SU-DHL-6 (cell line): ENCODE data around the gene LDAH.
"Not testable (repeated sequence)": the region's sequence is repeated elsewhere in the genome, so short reads cannot be mapped to it uniquely, and the experiment has no call there.

Experiments used
- H2AFZ ChIP-seq: fragments of 200-600 bp; sonication (generic); 2 replicates; pipeline ENCODE4 v1.6.1; 2014; ENCODE audit warnings: low read depth, mild to moderate bottlenecking, moderate library complexity, mixed read lengths, antibody characterized with exemption, low read length; ENCODE audit not compliant: severe bottlenecking
- H3F3A ChIP-seq: fragments of 200-600 bp; shearing (Covaris generic); 2 replicates; pipeline ENCODE4 v1.6.0; 2016; ENCODE audit warnings: antibody characterized with exemption, mild to moderate bottlenecking; ENCODE audit not compliant: insufficient read depth
- H3K27ac ChIP-seq: fragments of 200-600 bp; sonication (generic); 2 replicates; pipeline ENCODE4 v1.5.1; 2016; ENCODE audit warnings: low read depth, mild to moderate bottlenecking, low read length, moderate library complexity, mixed read lengths
- H3K27me3 ChIP-seq: fragments of 200-600 bp; sonication (generic), shearing (Covaris generic); 2 replicates; pipeline ENCODE4 v1.6.0; 2014; ENCODE audit warnings: mild to moderate bottlenecking, low read length
- H3K36me3 ChIP-seq: fragments of 200-600 bp; sonication (generic); 2 replicates; pipeline ENCODE4 v1.6.1; 2014; ENCODE audit warnings: mild to moderate bottlenecking, low read length, mixed read lengths
- H3K4me2 ChIP-seq: fragments of 300-600, 200-600 bp; shearing (Covaris generic), sonication (generic); 2 replicates; pipeline ENCODE4 v1.6.0; 2014; ENCODE audit warnings: low read length, low read depth, mild to moderate bottlenecking; ENCODE audit not compliant: poor library complexity, severe bottlenecking
- H3K4me3 ChIP-seq: fragments of 200-600 bp; sonication (generic); 2 replicates; pipeline ENCODE4 v1.5.1; 2014; ENCODE audit warnings: antibody characterized with exemption, low read length, mild to moderate bottlenecking, mixed read lengths; ENCODE audit not compliant: insufficient read depth, poor library complexity, severe bottlenecking
- H3K79me2 ChIP-seq: fragments of 200-600 bp; sonication (generic); 2 replicates; pipeline ENCODE4 v1.6.1; 2014; ENCODE audit warnings: mild to moderate bottlenecking, low read length, moderate library complexity; ENCODE audit not compliant: insufficient read depth
- H3K9ac ChIP-seq: fragments of 200-600 bp; sonication (generic); 2 replicates; pipeline ENCODE4 v1.7.0; 2014; ENCODE audit warnings: mild to moderate bottlenecking, low read length
- H3K9me2 ChIP-seq: fragments of 200-600 bp; sonication (generic); replicated peaks from 2 replicates; pipeline ENCODE4 v1.6.1; 2014; ENCODE audit warnings: low read length; ENCODE audit not compliant: insufficient read depth
- H3K9me3 ChIP-seq: fragments of 200-600 bp; sonication (generic); 2 replicates; pipeline ENCODE4 v1.6.1; 2014; ENCODE audit warnings: low read length, mixed read lengths; ENCODE audit not compliant: insufficient read depth
- H4K20me1 ChIP-seq: fragments of 200-600 bp; sonication (generic); 2 replicates; pipeline ENCODE4 v1.6.1; 2014; ENCODE audit warnings: low read depth, mild to moderate bottlenecking, antibody characterized with exemption, low read length, moderate library complexity, mixed read lengths
- EZH2phosphoT487 ChIP-seq: fragments of 200-600 bp; sonication (generic), shearing (Covaris generic); conservative IDR thresholded peaks from 2 replicates; pipeline ENCODE4 v1.6.1; 2018; ENCODE audit warnings: mild to moderate bottlenecking, antibody characterized with exemption, low read length, moderate library complexity, mixed read lengths
- TF ChIP-seq, protein P1 (sequence below): fragments of 200-600 bp; sonication (generic); IDR thresholded peaks from one replicate; pipeline ENCODE4 v1.5.1; 2017; ENCODE audit warnings: antibody characterized with exemption, mild to moderate bottlenecking, low read length, moderate library complexity; ENCODE audit not compliant: insufficient read depth, poor library complexity, severe bottlenecking

Gene LDAH

DNA sequence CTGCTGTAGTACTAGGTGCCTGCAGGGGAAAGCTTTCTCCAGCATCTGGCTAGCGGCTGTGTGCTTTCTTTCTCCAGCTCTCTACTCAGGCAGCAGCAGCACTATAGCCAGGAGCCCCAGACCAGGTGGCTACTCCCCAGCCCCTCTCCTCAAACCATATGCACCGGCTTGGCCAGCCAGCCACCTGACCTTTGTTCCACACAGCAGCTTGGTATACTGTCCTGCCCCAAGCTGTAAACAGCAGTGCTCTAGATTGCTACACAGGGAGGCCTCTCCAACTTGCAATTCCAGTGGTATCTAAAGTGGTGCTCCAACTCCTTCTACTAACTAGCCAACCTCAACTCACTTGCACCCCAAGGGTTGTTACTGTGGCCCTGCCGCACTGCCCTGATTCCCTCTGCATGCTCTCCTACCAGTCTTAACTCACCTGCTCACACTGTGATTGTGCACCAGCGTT lies 19.6 kb downstream of the LDAH start:
- no peaks in the 10 kb centered on the region for H3K9me2 ChIP-seq
- H3K9me3 ChIP-seq = no peaks in the 10 kb centered on the region
- H3K4me2 ChIP-seq = no peak overlapping the region
- peaks cover 63% of the 10 kb centered on the region for H3K79me2 ChIP-seq
- H2AFZ ChIP-seq = no peak overlapping the region
- H3F3A ChIP-seq = peaks cover 7% of the 10 kb centered on the region; the same call in 1 of the 2 replicates
- H3K9ac ChIP-seq = no peak overlapping the region
- H3K27ac ChIP-seq = no peak overlapping the region
- H3K27me3 ChIP-seq = no peaks in the 10 kb centered on the region
- H3K4me3 ChIP-seq = no peak overlapping the region
- H4K20me1 ChIP-seq = peaks cover 13% of the 10 kb centered on the region; the same call in 1 of the 2 replicates
- no peaks in the 10 kb centered on the region; the same call in 1 of the 2 replicates for H3K36me3 ChIP-seq
- no peak for TF ChIP-seq EZH2phosphoT487
- TF ChIP-seq, protein P1, sequence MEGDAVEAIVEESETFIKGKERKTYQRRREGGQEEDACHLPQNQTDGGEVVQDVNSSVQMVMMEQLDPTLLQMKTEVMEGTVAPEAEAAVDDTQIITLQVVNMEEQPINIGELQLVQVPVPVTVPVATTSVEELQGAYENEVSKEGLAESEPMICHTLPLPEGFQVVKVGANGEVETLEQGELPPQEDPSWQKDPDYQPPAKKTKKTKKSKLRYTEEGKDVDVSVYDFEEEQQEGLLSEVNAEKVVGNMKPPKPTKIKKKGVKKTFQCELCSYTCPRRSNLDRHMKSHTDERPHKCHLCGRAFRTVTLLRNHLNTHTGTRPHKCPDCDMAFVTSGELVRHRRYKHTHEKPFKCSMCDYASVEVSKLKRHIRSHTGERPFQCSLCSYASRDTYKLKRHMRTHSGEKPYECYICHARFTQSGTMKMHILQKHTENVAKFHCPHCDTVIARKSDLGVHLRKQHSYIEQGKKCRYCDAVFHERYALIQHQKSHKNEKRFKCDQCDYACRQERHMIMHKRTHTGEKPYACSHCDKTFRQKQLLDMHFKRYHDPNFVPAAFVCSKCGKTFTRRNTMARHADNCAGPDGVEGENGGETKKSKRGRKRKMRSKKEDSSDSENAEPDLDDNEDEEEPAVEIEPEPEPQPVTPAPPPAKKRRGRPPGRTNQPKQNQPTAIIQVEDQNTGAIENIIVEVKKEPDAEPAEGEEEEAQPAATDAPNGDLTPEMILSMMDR = no peak

DNA sequence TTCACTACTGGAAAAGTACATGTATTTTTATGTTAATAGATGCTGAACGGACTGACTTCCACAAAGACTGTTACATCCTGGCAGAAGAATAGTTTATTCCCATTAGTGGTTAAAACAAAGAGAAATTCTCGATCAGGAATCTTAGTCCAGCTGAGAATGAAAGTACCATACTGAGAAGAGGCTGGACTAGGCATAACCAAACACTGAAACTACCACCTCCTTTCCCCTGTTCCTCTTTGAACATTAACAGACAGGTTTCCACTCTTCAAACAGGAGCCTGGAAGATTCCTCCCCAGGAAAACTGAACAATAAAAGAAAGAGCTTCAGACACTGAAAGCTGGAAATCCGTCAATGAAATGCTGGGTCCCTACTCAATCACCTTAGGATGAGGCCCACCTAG lies 25.8 kb downstream of the LDAH start:
- Histone ChIP-seq H3K9ac (no peak overlapping the region), H3F3A (no peaks in the 10 kb centered on the region), H3K4me2 (no peak overlapping the region), H4K20me1 (no peaks in the 10 kb centered on the region), H3K9me3 (peaks cover 12% of the 10 kb centered on the region), H3K4me3 (no peak overlapping the region), H3K27ac (no peak overlapping the region), H3K9me2 (no peaks in the 10 kb centered on the region), H3K27me3 (no peaks in the 10 kb centered on the region), H2AFZ (no peak overlapping the region), H3K36me3 (peaks cover 24% of the 10 kb centered on the region), H3K79me2 (peaks cover 48% of the 10 kb centered on the region)
- TF ChIP-seq, protein P1 = no peak
- TF ChIP-seq EZH2phosphoT487 = no peak

DNA sequence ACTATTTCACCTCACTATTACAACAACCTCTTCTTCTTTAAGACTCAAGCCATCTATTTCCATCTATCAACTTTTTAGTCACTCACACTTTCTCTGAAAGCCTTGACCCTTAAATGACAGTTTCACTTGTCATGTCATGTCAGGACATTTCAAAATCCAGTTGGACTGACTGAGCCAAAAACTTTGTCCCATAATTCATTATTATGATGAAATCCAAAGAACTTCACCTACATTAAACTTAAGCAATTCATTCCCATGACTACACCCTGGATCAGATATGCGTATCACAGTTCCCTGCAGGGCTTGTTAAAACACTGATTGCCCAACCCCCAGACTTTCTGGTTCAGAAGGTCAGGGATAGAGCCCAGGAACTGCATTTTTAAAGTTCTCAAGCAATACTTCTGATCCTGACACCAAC lies 26.5 kb downstream of the LDAH start:
- Histone ChIP-seq H3K27me3 (no peaks in the 10 kb centered on the region), H2AFZ (no peak overlapping the region), H3K9ac (no peak overlapping the region), H3K36me3 (peaks cover 24% of the 10 kb centered on the region), H3K4me3 (no peak overlapping the region), H3K79me2 (peaks cover 46% of the 10 kb centered on the region), H3K4me2 (no peak overlapping the region), H3K9me2 (no peaks in the 10 kb centered on the region), H3F3A (no peaks in the 10 kb centered on the region), H3K27ac (no peak overlapping the region), H3K9me3 (peaks cover 12% of the 10 kb centered on the region), H4K20me1 (no peaks in the 10 kb centered on the region)
- TF ChIP-seq, protein P1 = no peak
- no peak for TF ChIP-seq EZH2phosphoT487

DNA sequence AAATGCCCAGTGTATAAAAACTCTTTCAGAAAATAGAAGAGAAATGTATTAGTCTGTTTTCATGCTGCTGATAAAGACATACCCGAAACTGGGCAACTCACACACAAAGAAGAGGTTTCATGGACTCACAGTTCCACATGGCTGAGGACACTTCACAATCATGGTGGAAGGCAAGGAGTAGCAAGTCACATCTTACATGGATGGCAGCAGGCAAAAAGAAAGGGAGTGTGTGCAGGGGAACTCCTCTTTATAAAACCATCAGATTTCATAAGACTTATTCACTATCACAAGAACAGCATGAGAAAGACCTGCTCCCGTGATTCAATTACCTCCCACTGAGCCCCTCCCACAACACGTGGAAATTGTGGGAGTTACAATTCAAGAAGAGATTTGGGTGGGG lies 29.0 kb downstream of the LDAH start:
- H3K79me2 ChIP-seq = peaks cover 47% of the 10 kb centered on the region
- H3F3A ChIP-seq, H4K20me1 ChIP-seq, H3K9ac ChIP-seq, H3K4me3 ChIP-seq, H2AFZ ChIP-seq, H3K4me2 ChIP-seq, H3K9me2 ChIP-seq, H3K27ac ChIP-seq, H3K27me3 ChIP-seq: not testable (repeated sequence)
- peaks cover 12% of the 10 kb centered on the region for H3K9me3 ChIP-seq
- peaks cover 24% of the 10 kb centered on the region for H3K36me3 ChIP-seq
